ENCODE results near the gene VAMP8.
A peak's percentile ranks its signal among the peaks of the same experiment; 100 is the strongest.

VAMP8 gene

DNA sequence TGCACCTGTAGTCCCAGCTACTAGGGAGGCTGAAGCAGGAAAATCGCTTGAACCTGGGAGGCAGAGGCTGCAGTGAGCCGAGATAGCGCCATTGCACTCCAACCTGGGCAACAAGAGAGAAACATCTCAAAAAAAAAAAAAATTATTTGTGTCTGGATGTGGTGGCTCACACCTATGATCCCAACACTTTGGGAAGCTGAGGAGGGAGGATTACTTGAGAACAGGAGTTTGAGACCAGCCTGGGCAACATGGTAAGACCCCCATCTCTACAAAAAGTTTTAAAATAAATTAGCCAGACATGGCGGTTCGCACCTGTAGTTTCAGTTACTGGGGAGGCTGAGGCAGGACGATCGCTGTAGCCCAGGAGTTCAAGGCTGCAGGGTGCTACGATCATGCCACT is 1.6 kb upstream of the VAMP8 start:
- TF ChIP-seq, protein P1, sequence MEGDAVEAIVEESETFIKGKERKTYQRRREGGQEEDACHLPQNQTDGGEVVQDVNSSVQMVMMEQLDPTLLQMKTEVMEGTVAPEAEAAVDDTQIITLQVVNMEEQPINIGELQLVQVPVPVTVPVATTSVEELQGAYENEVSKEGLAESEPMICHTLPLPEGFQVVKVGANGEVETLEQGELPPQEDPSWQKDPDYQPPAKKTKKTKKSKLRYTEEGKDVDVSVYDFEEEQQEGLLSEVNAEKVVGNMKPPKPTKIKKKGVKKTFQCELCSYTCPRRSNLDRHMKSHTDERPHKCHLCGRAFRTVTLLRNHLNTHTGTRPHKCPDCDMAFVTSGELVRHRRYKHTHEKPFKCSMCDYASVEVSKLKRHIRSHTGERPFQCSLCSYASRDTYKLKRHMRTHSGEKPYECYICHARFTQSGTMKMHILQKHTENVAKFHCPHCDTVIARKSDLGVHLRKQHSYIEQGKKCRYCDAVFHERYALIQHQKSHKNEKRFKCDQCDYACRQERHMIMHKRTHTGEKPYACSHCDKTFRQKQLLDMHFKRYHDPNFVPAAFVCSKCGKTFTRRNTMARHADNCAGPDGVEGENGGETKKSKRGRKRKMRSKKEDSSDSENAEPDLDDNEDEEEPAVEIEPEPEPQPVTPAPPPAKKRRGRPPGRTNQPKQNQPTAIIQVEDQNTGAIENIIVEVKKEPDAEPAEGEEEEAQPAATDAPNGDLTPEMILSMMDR (IDR thresholded peaks at IDR 0.05; ENCODE audit: borderline replicate concordance, insufficient read depth, low read depth, low read length), result no peak

DNA sequence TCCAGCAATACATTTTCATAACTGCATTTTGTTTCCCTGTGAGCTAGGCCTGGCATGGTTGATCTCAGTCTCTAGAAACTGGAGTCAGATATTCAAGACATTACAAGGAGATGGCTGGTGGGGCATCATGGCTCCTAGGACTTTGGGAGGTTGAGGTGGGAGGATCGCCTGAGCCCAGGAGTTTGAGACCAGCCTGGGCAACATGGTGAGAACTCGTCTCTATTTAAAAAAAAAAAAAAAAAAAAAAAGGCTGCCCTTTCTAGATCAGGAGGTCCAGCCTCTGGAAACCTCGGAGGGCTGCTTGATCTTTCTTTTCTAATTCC is 362 bp upstream of the VAMP8 start:
- peak overlapping the region; percentile 51 for H3K4me3 ChIP-seq (ENCODE audit: low read depth, low read length)
- TF ChIP-seq, protein P1 (IDR thresholded peaks at IDR 0.05; ENCODE audit: borderline replicate concordance, insufficient read depth, low read depth, low read length), result no peak

More for the DNA sequence above, 1.6 kb upstream of the VAMP8 start:
- no peak overlapping the region for H3K4me3 ChIP-seq (ENCODE audit: low read depth, low read length)

DNA sequence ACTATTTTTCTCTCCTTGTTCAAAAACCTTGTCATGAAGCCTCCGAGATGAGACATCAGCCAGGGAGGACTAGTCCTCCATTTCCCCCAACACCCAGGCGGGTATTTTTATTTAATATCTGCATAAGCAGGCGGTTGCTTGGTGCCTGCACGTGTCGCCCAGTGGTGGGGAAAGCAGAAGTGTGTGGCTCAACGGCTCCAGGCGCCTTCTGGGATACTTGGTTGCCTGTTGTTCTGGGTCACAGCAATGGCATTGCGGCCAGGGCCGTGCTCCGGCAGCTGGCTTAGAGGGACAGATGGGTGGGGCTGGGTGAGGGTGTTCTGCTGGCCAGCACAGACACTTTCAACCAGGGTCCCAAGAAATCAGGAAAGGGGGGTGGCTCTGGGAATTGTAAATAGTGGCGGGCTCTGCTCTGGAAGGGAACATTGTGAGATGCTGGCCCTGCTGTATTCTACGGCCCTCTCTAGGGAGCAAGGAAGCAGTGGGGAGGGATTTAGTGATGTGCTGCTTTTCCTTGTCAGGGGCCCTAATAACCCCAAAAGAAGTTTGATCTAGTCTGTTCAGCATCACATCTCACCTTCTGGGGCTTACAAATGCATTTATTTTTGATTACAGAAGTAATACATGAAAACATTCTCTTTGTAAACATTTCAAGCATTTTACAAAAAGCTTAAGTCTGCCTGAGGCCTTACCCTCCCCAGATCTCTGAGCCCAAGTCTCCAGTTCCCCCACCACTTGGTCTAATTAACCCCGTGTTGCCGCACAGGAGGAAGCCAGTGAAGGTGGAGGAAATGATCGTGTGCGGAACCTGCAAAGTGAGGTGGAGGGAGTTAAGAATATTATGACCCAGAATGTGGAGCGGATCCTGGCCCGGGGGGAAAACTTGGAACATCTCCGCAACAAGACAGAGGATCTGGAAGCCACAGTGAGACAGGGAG is 1.1 kb downstream of the VAMP8 start:
- peak overlapping the region; percentile 51 for H3K4me3 ChIP-seq (ENCODE audit: low read depth, low read length)
- TF ChIP-seq, protein P1 (IDR thresholded peaks at IDR 0.05; ENCODE audit: borderline replicate concordance, insufficient read depth, low read depth, low read length), result no peak

DNA sequence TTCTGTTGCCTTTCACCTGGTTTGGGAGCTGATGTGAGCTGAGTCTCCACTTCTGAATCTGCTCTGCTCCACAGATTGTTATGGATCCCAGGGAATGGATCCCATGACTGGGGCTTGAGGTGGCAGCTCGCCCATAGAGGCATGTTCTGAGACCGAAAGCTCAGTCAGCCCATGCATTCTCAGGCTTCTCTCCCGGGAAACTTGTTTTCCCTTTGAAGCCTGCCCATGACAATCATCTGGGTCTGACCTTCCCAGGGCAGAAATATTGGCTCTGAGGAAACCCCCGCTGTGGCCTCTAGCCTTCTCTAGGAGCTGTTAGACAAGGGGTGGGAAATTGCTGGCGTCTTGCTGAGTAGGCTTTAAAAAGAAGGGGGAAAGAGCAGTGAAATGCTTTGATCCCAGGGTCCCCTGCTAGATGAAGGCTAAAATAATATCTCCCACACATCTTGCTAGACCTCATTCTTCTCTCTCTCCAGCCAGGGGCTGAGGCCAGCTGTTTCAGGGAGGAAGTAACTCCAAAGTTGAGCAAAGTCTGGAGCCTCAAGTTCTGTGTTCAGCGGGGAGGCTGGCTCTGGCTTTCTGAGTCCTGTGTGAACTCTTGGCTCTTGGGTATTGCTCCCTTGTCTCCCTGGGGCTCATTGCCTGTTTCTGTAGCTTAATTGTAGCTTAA is 2.0 kb downstream of the VAMP8 start:
- TF ChIP-seq, protein P1 (IDR thresholded peaks at IDR 0.05; ENCODE audit: borderline replicate concordance, insufficient read depth, low read depth, low read length), result no peak
- H3K4me3 ChIP-seq (ENCODE audit: low read depth, low read length), result peak overlapping the region; percentile 51

DNA sequence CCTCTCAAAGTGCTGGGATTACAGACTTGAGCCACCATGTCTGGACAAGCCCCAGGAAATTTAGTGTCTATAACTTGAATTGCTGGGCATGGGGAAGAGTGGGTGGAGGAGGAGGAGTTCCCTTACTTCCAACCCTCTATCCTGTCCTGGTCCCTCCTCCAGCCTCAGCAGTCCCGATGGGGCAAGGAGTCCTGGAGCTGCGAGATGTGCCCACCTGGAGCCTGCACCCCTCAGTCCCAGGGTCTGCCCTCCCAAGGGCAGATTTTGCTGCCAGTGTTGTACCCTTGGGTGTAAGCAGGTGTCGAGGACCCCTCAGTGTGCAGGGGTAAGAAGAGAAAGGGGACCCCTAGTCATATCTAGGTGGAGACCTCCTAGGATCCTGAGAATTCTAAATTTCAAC is 2.8 kb downstream of the VAMP8 start:
- no peak overlapping the region for H3K4me3 ChIP-seq (ENCODE audit: low read depth, low read length)

DNA sequence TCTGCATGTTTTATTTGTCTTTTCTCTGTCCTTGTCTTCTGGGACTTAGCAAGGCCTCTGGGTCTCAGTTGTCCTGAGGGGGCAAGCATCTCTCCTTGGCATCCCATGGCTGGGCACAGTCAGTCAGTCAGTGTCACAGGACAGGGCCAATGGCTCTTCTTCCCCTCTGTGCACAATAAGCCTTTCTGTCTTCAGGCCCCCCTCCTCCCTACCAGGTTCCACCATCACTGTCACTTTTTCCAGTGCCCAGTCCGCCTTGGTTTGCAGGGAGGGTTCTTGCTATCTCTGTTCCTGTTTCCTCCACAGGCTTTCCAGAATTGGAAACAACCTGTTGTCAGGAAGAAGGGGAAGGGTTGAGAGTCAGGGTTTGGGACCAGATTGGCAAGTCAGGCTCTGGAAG is 5.1 kb downstream of the VAMP8 start:
- H3K4me3 ChIP-seq (ENCODE audit: low read depth, low read length), result no peak overlapping the region
- TF ChIP-seq, protein P1 (IDR thresholded peaks at IDR 0.05; ENCODE audit: borderline replicate concordance, insufficient read depth, low read depth, low read length), result no peak

More for the DNA sequence above, 2.8 kb downstream of the VAMP8 start:
- TF ChIP-seq, protein P1 (IDR thresholded peaks at IDR 0.05; ENCODE audit: borderline replicate concordance, insufficient read depth, low read depth, low read length), result no peak
